ENCODE results near the gene HSD17B4. TPM values are rescaled to one million over a fixed set of nuclear protein-coding genes. Genes with fewer than 3 reads are reported as not detected.

The HSD17B4 gene
- total RNA-seq, 2 donors from 2014 or later: 453 to 480 TPM

DNA sequence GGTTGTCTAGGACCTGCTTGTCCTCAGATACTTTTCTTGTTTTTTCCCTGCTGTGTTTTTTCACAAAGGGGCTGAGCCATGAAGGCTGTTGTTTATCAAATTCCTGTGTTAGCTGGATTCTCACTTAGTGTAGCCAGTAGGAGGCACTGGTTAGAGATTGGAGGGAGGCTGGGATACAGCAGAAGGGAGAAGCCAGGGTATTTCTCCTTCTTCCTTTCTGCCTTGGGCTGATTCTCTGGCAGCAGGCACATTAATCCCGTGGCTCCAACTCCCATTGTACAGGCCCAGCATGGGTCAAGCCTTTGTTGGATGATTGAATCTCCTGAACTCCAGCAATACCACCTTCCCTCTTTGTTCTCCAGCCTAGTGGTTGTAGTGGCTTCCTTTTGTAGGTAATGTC, 130.7 kb downstream of the HSD17B4 start:
- H3K27me3 ChIP-seq (ENCODE audit: control insufficient read depth, insufficient read depth, low read length, poor library complexity, severe bottlenecking): no peaks in the 10 kb centered on the region
- peak; percentile 74 for TF ChIP-seq CTCF (conservative IDR thresholded peaks at IDR 0.05)
- peaks cover 10% of the 10 kb centered on the region for H3K9me3 Mint-ChIP-seq
- peaks cover 4% of the 10 kb centered on the region for H3K36me3 Mint-ChIP-seq (ENCODE audit: low read depth)
- H3K4me1 ChIP-seq (ENCODE audit: control insufficient read depth, insufficient read depth, low read length): peaks cover 32% of the 10 kb centered on the region
- 17 to 20% methylated on average over 1 of the region's 1 CpG for WGBS, 2 experiments (ENCODE audit: insufficient coverage in 1 of 2, insufficient read length in 1 of 2)
- H3K9ac ChIP-seq (ENCODE audit: extremely low read depth, low read length, poor library complexity, severe bottlenecking): no peak overlapping the region
- H3K27me3 Mint-ChIP-seq (ENCODE audit: insufficient read depth): no peaks in the 10 kb centered on the region
- H3K9me3 ChIP-seq (ENCODE audit: control insufficient read depth, low read length): peaks cover 21% of the 10 kb centered on the region
- DNase-seq: peak; percentile 85
- peak overlapping the region; percentile 60 for H3K27ac Mint-ChIP-seq
- peaks cover 55% of the 10 kb centered on the region for H3K4me1 Mint-ChIP-seq
- H3K27ac ChIP-seq (ENCODE audit: low read depth, low read length): no peak overlapping the region
- no peaks in the 10 kb centered on the region for H3K36me3 ChIP-seq (ENCODE audit: control insufficient read depth, insufficient read depth, low read length)
- no peak overlapping the region for H3K4me3 Mint-ChIP-seq
- H3K4me3 ChIP-seq (ENCODE audit: low read length): no peak overlapping the region

- peak overlapping the region; percentile 32 for H3K27ac Mint-ChIP-seq
- H3K27me3 ChIP-seq (ENCODE audit: control insufficient read depth, insufficient read depth, low read length, poor library complexity, severe bottlenecking): no peaks in the 10 kb centered on the region
- H3K4me3 Mint-ChIP-seq: no peak overlapping the region
- H3K9me3 ChIP-seq (ENCODE audit: control insufficient read depth, low read length): peaks cover 28% of the 10 kb centered on the region
- no peak for TF ChIP-seq CTCF (conservative IDR thresholded peaks at IDR 0.05)
- no peak overlapping the region for H3K27ac ChIP-seq (ENCODE audit: low read depth, low read length)
- peaks cover 16% of the 10 kb centered on the region for H3K9me3 Mint-ChIP-seq
- WGBS, 2 experiments (ENCODE audit: insufficient coverage in 1 of 2, insufficient read length in 1 of 2): 94% methylated on average over 3 of the region's 3 CpGs; no CpG with 5 or more reads in 1 of the 2 experiments
- no peak overlapping the region for H3K4me3 ChIP-seq (ENCODE audit: low read length)
- DNase-seq: no peak
- H3K36me3 Mint-ChIP-seq (ENCODE audit: low read depth): peaks cover 7% of the 10 kb centered on the region
- H3K9ac ChIP-seq (ENCODE audit: extremely low read depth, low read length, poor library complexity, severe bottlenecking): no peak overlapping the region
- no peaks in the 10 kb centered on the region for H3K27me3 Mint-ChIP-seq (ENCODE audit: insufficient read depth)
- H3K4me1 ChIP-seq (ENCODE audit: control insufficient read depth, insufficient read depth, low read length): peaks cover 32% of the 10 kb centered on the region
- peaks cover 55% of the 10 kb centered on the region for H3K4me1 Mint-ChIP-seq
- H3K36me3 ChIP-seq (ENCODE audit: control insufficient read depth, insufficient read depth, low read length): no peaks in the 10 kb centered on the region
Measured at GRCh38 chr5:119583684-119584083, 131.4 kb downstream of the HSD17B4 start.

Other genes starting within 250 kb of the HSD17B4 start
- gene TNFAIP8, start 96.5 kb upstream of the HSD17B4 start, total RNA-seq: 10 to 100 TPM; 29.6 to 39.5 TPM
- gene FAM170A, start 177.1 kb downstream of the HSD17B4 start, total RNA-seq: not detected

Measured in endodermal cell (in vitro differentiated cells).